GM12801 (cell line): ENCODE measurements around the gene SLC36A2.

Experiments
- CTCF ChIP-seq: IDR thresholded peaks from one replicate; pipeline ENCODE4 v1.5.1; 2011; ENCODE audit warnings: control low read depth; ENCODE audit not compliant: insufficient read length; ENCODE audit errors: extremely low read depth

Gene SLC36A2

GRCh38 chr5:151281001-151281639, 66.2 kb downstream of the SLC36A2 start:
- no peak for TF ChIP-seq CTCF

DNA sequence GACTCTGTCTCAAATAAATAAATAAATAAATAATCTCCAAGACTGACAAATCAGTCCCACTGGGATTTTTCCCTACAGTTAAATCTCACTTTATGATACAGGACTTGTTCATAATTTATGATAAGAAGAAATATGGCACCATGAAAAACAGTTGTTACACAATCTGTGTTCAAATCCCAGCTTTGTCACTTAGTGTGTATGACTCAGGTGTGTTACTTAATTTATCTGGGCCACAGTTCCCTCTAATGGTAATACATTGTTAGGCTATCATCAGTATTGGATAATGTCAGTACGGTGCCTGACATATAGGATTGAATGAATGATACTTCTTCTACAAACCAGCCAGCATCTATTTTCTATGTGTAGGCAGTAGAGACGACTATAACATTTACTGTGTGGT, 66.9 kb downstream of the SLC36A2 start:
- TF ChIP-seq CTCF, result no peak

DNA sequence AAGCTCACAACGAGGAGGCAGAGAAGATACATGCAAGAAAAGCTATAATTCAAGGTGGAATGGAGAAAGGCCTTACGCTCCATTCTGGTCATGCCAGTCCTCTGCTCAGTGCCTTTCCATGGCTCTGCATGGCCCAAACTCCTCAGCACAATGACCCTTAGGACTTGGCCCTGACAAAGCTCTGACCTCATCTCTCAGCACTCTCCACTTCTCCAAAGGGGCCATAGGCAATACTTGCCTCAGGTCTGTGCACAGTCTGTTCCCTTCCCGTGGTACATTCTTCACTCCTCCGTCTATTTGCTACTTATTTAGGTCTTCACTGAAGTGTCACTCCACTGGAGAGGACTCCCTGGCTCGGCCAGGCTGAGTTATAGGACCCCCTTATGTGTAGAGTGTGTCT, 68.5 kb downstream of the SLC36A2 start:
- TF ChIP-seq CTCF, result no peak

DNA sequence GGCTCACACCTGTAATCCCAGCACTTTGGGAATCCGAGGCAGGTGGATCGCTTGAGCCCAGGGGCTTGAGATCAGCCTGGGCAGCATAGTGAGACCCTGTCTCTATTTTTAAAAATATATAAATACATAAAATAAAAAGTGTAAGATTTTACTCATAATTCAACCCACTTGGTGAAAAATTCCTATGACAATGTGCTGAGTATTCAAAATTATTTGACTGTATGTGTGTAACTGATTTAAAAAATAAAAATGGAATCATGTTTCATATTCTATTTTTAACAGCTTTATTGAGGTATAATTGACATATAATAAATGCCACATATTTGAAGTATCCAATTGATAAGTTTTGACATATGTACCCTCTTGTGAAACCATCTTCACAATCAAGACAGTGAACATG, 71.6 kb downstream of the SLC36A2 start:
- no peak for TF ChIP-seq CTCF

GRCh38 chr5:151274666-151275065, 72.7 kb downstream of the SLC36A2 start:
- no peak for TF ChIP-seq CTCF

- no peak for TF ChIP-seq CTCF
Measured at GRCh38 chr5:151271336-151271735, 76.0 kb downstream of the SLC36A2 start.

DNA sequence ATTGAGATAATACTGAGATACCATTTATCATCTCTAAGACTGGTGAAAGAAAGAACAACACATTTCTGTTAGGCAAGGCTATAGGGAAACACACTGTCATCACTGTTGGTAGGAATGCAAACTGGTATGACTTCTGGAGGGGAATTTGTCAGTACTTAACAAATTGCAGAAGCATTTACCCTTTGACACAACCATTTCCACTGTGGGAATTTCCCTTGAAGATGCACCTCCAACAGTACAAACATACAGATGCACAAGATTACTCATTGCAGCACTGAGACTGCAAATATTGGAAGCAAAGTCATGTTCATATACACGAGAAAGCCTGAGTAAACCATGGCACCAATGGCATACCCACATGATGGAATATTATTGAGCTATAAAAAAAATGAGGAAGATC, 76.8 kb downstream of the SLC36A2 start:
- no peak for TF ChIP-seq CTCF
